HG03342 (cell line): ENCODE measurements around the gene HSP90AB1.

Experiments
- ATAC-seq: cut with Tn5 transposase; IDR thresholded peaks from one replicate; pipeline ENCODE4 v1.9.1; 2021; ENCODE audit warnings: mild to moderate bottlenecking, moderate library complexity; ENCODE audit not compliant: unreplicated experiment

Gene HSP90AB1

GRCh38 chr6:44265007-44265721 is 18.3 kb downstream of the HSP90AB1 start, which contains the start of gene NFKBIE:
Gene NFKBIE (minus strand): TSS chr6:44265551. CDS start chr6:44265346, 205 bp downstream.
- peak; percentile 37 for ATAC-seq

- no peak for ATAC-seq
These were observed 18.9 kb downstream of the HSP90AB1 start for GRCh38 chr6:44265722-44266233.

GRCh38 chr6:44266347-44266746 is 19.4 kb downstream of the HSP90AB1 start:
- ATAC-seq: peak; percentile 27

- no peak for ATAC-seq
These were observed 20.4 kb downstream of the HSP90AB1 start for GRCh38 chr6:44267252-44267651.

GRCh38 chr6:44268095-44268628 is 21.3 kb downstream of the HSP90AB1 start:
- ATAC-seq: no peak

- no peak for ATAC-seq
These were observed 22.4 kb downstream of the HSP90AB1 start for GRCh38 chr6:44269178-44269920.

- ATAC-seq: no peak
These were observed 23.1 kb downstream of the HSP90AB1 start, which contains the start of gene TMEM151B for GRCh38 chr6:44269921-44270525. Gene TMEM151B (plus strand): TSS chr6:44270450. CDS start chr6:44270743, 293 bp downstream.

GRCh38 chr6:44270526-44271405 is 23.9 kb downstream of the HSP90AB1 start:
- no peak for ATAC-seq

- ATAC-seq: no peak
These were observed 24.5 kb downstream of the HSP90AB1 start for GRCh38 chr6:44271406-44271723.

- ATAC-seq: no peak
These were observed 25.0 kb downstream of the HSP90AB1 start for GRCh38 chr6:44271914-44272313.

- no peak for ATAC-seq
These were observed 25.6 kb downstream of the HSP90AB1 start for GRCh38 chr6:44272529-44272928.

GRCh38 chr6:44272999-44273566 is 26.2 kb downstream of the HSP90AB1 start:
- ATAC-seq: no peak

- no peak for ATAC-seq
These were observed 26.7 kb downstream of the HSP90AB1 start for GRCh38 chr6:44273617-44274016.

- no peak for ATAC-seq
These were observed 28.4 kb downstream of the HSP90AB1 start for GRCh38 chr6:44275271-44275748.

- no peak for ATAC-seq
These were observed 29.1 kb downstream of the HSP90AB1 start for GRCh38 chr6:44275749-44276648.

- ATAC-seq: no peak
These were observed 30.1 kb downstream of the HSP90AB1 start for GRCh38 chr6:44276667-44277640.

GRCh38 chr6:44277763-44278162 is 30.9 kb downstream of the HSP90AB1 start:
- ATAC-seq: no peak

GRCh38 chr6:44278315-44278714 is 31.4 kb downstream of the HSP90AB1 start:
- no peak for ATAC-seq
